ENCODE data around the gene FYCO1. TPM values are rescaled to one million over a fixed set of nuclear protein-coding genes. Genes with fewer than 3 reads are reported as not detected.

Gene FYCO1
- polyA plus RNA-seq, 2 of the 4 experiments (the other 2 are of a cell fraction), result 3.7 to 4.4 TPM

GRCh38 chr3:45937206-45938042 lies 58.2 kb downstream of the FYCO1 start:
- no peak for DNase-seq (ENCODE audit: low read depth in 1 of 2, low spot score in 1 of 2)
- POLR2A ChIA-PET, result no interaction called here
- Histone ChIP-seq H3K9me3 (no peaks in the 10 kb centered on the region), H3K27ac (no peak overlapping the region), H3K4me3 (no peak overlapping the region), H3K4me2 (no peak overlapping the region), H3K4me1 (no peaks in the 10 kb centered on the region)
- no peak for ATAC-seq
- 93% methylated on average over 7 of the region's 8 CpGs for WGBS (ENCODE audit: missing lambda C conversion rate)
- CTCF ChIA-PET, result interaction anchor here (0.7 to 8.9 kb wide), 12 partner anchors 8 to 440 kb away, joined by 3 to 192 read pairs (median 3); no protein-coding TSS in a partner anchor
- TF ChIP-seq POLR2AphosphoS2 (conservative IDR thresholded peaks at IDR 0.05; ENCODE audit: low read length) (no peak), RNF2 (IDR thresholded peaks at IDR 0.05; ENCODE audit: borderline replicate concordance, low read depth) (no peak), KDM5A (IDR thresholded peaks at IDR 0.05) (no peak), MAX (IDR thresholded peaks at IDR 0.05) (no peak)
- TF ChIP-seq, protein P1, sequence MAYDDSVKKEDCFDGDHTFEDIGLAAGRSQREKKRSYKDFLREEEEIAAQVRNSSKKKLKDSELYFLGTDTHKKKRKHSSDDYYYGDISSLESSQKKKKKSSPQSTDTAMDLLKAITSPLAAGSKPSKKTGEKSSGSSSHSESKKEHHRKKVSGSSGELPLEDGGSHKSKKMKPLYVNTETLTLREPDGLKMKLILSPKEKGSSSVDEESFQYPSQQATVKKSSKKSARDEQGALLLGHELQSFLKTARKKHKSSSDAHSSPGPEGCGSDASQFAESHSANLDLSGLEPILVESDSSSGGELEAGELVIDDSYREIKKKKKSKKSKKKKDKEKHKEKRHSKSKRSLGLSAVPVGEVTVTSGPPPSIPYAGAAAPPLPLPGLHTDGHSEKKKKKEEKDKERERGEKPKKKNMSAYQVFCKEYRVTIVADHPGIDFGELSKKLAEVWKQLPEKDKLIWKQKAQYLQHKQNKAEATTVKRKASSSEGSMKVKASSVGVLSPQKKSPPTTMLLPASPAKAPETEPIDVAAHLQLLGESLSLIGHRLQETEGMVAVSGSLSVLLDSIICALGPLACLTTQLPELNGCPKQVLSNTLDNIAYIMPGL (CRISPR knock-in tag; IDR thresholded peaks at IDR 0.05; ENCODE audit: borderline replicate concordance), result no peak
- FAIRE-seq, result no peak

GRCh38 chr3:45936261-45936660 lies 59.4 kb downstream of the FYCO1 start:
- CTCF ChIA-PET, result interaction anchor here (1.0 to 8.9 kb wide), 3 partner anchors 44 to 442 kb away, joined by 3 to 192 read pairs (median 4); no protein-coding TSS in a partner anchor
- Histone ChIP-seq H3K9me3 (no peaks in the 10 kb centered on the region), H3K4me3 (no peak overlapping the region), H3K27ac (no peak overlapping the region), H3K4me2 (no peak overlapping the region), H3K4me1 (no peaks in the 10 kb centered on the region)
- DNase-seq (ENCODE audit: low read depth in 1 of 2, low spot score in 1 of 2), result no peak
- FAIRE-seq, result no peak
- no peak for ATAC-seq
- no peak for TF ChIP-seq RCOR1 (IDR thresholded peaks at IDR 0.05; ENCODE audit: low read depth, low read length)
- no peak for TF ChIP-seq CBX8 (IDR thresholded peaks at IDR 0.05)
- no peak for TF ChIP-seq RNF2 (IDR thresholded peaks at IDR 0.05; ENCODE audit: borderline replicate concordance, low read depth)
- no peak for TF ChIP-seq GATA3 (IDR thresholded peaks at IDR 0.05; ENCODE audit: borderline replicate concordance)
- TF ChIP-seq FOSL2 (IDR thresholded peaks at IDR 0.05), result no peak
- TF ChIP-seq FOSL2 (CRISPR knock-in tag; IDR thresholded peaks at IDR 0.05), result no peak
- TF ChIP-seq POLR2AphosphoS2 (conservative IDR thresholded peaks at IDR 0.05; ENCODE audit: low read length), result no peak
- TF ChIP-seq HOXB5 (CRISPR knock-in tag; IDR thresholded peaks at IDR 0.05), result no peak
- no peak for TF ChIP-seq HOXA7 (CRISPR knock-in tag; IDR thresholded peaks at IDR 0.05)
- TF ChIP-seq, protein P2, sequence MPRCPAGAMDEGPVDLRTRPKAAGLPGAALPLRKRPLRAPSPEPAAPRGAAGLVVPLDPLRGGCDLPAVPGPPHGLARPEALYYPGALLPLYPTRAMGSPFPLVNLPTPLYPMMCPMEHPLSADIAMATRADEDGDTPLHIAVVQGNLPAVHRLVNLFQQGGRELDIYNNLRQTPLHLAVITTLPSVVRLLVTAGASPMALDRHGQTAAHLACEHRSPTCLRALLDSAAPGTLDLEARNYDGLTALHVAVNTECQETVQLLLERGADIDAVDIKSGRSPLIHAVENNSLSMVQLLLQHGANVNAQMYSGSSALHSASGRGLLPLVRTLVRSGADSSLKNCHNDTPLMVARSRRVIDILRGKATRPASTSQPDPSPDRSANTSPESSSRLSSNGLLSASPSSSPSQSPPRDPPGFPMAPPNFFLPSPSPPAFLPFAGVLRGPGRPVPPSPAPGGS (IDR thresholded peaks at IDR 0.05), result no peak
- no peak for TF ChIP-seq EHMT2 (IDR thresholded peaks at IDR 0.05; ENCODE audit: low read depth)
- POLR2A ChIA-PET, result no interaction called here
- 78% methylated on average over 8 of the region's 9 CpGs for WGBS (ENCODE audit: missing lambda C conversion rate)

- ATAC-seq (no peak), FAIRE-seq (no peak), DNase-seq (ENCODE audit: low read depth in 1 of 2, low spot score in 1 of 2) (no peak)
- Histone ChIP-seq H3K27ac (no peak overlapping the region), H3K4me1 (no peaks in the 10 kb centered on the region), H3K9me3 (no peaks in the 10 kb centered on the region), H3K4me3 (no peak overlapping the region), H3K4me2 (no peak overlapping the region)
- TF ChIP-seq CEBPB (IDR thresholded peaks at IDR 0.05), result no peak
- POLR2A ChIA-PET, result no interaction called here
- 85% methylated on average over 4 of the region's 4 CpGs for WGBS (ENCODE audit: missing lambda C conversion rate)
- CTCF ChIA-PET, result interaction anchor here (5.8 to 7.7 kb wide), 2 partner anchors 145 to 172 kb away, joined by 45 to 50 read pairs; no protein-coding TSS in a partner anchor
Measured at GRCh38 chr3:45933591-45933990, 62.0 kb downstream of the FYCO1 start.

DNA sequence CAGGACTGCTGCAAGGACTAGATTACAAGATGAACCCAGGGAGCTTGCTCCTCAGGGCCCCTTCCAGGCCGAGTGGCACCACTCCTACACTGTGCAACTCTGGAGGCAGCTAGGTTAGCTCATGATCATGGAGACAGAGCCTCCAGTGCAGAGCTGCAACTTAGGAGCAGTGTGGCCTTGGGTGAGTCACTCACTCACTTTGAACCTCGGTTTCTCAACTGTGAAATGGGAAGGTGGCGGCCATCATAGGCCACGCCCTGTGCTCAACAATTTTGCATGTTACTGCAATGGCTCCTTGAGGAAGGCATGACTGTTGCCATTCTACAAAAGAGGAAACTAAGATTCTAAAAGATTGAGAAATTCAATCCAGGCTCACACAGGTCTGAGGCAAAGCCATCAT lies 63.5 kb downstream of the FYCO1 start:
- no peak for FAIRE-seq
- ChIA-PET POLR2A (no interaction called here), CTCF (interaction anchor here (1.0 to 7.7 kb wide), 5 partner anchors 9 to 446 kb away, joined by 3 to 50 read pairs (median 5); no protein-coding TSS in a partner anchor)
- 92% methylated on average over 2 of the region's 4 CpGs for WGBS (ENCODE audit: missing lambda C conversion rate)
- no peak overlapping the region for H3K4me3 ChIP-seq
- no peaks in the 10 kb centered on the region for H3K4me1 ChIP-seq
- H3K4me2 ChIP-seq, result no peak overlapping the region
- no peak for DNase-seq (ENCODE audit: low read depth in 1 of 2, low spot score in 1 of 2)
- H3K9me3 ChIP-seq, result no peaks in the 10 kb centered on the region
- H3K27ac ChIP-seq, result no peak overlapping the region
- no peak for TF ChIP-seq FOSL2 (IDR thresholded peaks at IDR 0.05)
- TF ChIP-seq FOSL2 (CRISPR knock-in tag; IDR thresholded peaks at IDR 0.05), result no peak
- TF ChIP-seq RCOR1 (IDR thresholded peaks at IDR 0.05; ENCODE audit: low read depth, low read length), result no peak
- TF ChIP-seq CEBPB (IDR thresholded peaks at IDR 0.05), result no peak
- TF ChIP-seq, protein P2 (IDR thresholded peaks at IDR 0.05), result no peak
- TF ChIP-seq ZFP36 (IDR thresholded peaks at IDR 0.05; ENCODE audit: borderline replicate concordance, partially characterized antibody), result no peak
- no peak for ATAC-seq

All from A549 (cell line).